NCI-H2107 treated with DMSO at 0.1 percent for 48 hours (cell line): Measurements from ENCODE around the gene RASGEF1C.

ENCODE experiments used
- DNase-seq: peaks from one replicate; lab custom pipeline; 2025; ENCODE audit not compliant: unreplicated experiment; lab: John Stamatoyannopoulos, UW

RASGEF1C gene

GRCh38 chr5:180068519-180069090 is 140.4 kb downstream of the RASGEF1C start:
- no peak for DNase-seq

- DNase-seq, result no peak
Measured at GRCh38 chr5:180067986-180068385, 141.0 kb downstream of the RASGEF1C start.

GRCh38 chr5:180060192-180060591 is 148.8 kb downstream of the RASGEF1C start:
- no peak for DNase-seq

GRCh38 chr5:180059326-180059725 is 149.7 kb downstream of the RASGEF1C start:
- no peak for DNase-seq

- no peak for DNase-seq
Measured at GRCh38 chr5:180056153-180056552, 152.9 kb downstream of the RASGEF1C start.

GRCh38 chr5:180054226-180054625 is 154.8 kb downstream of the RASGEF1C start:
- DNase-seq, result no peak

GRCh38 chr5:180053061-180053602 is 155.9 kb downstream of the RASGEF1C start:
- DNase-seq, result no peak

- no peak for DNase-seq
Measured at GRCh38 chr5:180052211-180052818, 156.7 kb downstream of the RASGEF1C start.
